GM20000 (cell line): ENCODE results near the gene TPCN1.

Experiments
- DNase-seq: peaks from one replicate; pipeline ENCODE4 v3.0.0; 2012; ENCODE audit warnings: low spot score
- CTCF ChIP-seq: IDR thresholded peaks from 2 replicates; pipeline ENCODE4 v1.5.1; 2012; ENCODE audit warnings: mild to moderate bottlenecking, control low read depth; ENCODE audit errors: extremely low read depth, missing control alignments

Gene TPCN1

GRCh38 chr12:113196990-113197389, 24.3 kb upstream of the TPCN1 start:
- peak; percentile 38 for TF ChIP-seq CTCF

DNA sequence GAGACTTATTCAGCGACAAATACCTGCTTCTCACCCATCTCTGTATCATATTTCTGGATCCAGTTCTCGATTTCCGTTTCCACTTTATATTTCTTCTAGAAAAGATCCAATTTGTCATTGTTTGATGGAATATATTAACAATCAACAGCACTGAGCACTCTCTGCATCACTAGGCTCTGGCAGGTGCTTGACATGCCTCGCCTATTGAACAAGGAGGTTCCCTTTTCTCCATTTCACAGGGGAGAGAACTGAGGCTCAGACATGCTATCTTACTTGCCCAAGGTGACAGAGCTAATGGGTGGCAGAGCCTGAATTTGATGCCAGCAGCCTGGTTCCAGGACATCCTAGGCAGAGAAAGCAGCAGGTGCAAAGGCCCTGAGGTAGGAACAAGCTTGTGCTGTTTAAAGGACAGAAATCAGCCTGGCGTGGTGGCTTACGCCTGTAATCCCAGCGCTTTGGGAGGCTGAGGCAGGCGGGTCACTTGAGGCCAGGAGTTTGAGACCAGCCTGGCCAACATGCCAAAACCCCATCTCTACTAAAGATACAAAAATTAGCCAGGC, 23.7 kb upstream of the TPCN1 start:
- no peak for TF ChIP-seq CTCF
- DNase-seq = no peak

More at GRCh38 chr12:113196990-113197389, 24.3 kb upstream of the TPCN1 start:
- peak; percentile 89 for DNase-seq

GRCh38 chr12:113198296-113198695, 23.0 kb upstream of the TPCN1 start:
- TF ChIP-seq CTCF = no peak
- no peak for DNase-seq

DNA sequence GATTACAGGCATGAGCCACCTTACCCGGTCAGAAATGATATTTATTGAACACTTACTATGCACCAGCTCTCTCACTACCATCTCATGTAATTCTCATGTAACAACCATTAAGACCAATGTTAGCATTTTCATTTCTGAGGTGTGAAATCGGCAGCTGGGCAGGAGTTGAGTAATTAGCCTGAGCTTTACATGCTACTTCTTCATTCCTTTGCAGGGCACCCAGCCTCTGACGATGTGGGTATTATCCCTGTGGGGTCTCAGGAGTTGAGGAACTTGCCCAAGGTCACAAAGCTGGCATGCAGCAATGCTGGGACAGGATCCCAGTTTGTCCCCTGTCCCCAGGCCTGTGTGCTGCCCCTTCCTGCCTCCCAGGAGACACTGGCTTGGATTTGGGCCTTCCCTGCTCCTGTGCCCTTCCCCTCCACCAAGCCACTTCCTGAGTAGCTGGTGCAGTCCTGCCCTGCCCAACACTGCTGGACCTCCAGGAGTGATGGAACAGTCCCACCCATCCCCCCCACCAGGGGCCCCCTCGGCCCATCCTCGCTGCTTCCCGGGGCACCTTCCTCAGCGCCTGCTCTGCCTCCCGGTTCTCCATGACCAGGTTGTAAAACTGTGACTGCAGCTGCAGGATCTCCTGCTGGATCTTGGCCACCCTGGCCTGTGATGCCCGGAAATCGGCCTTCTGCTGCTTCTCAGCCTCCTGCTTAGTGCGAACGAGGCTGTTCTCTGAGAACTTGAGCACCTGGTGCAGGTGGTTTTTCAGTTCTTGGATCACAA, 21.1 kb upstream of the TPCN1 start:
- DNase-seq = no peak

DNA sequence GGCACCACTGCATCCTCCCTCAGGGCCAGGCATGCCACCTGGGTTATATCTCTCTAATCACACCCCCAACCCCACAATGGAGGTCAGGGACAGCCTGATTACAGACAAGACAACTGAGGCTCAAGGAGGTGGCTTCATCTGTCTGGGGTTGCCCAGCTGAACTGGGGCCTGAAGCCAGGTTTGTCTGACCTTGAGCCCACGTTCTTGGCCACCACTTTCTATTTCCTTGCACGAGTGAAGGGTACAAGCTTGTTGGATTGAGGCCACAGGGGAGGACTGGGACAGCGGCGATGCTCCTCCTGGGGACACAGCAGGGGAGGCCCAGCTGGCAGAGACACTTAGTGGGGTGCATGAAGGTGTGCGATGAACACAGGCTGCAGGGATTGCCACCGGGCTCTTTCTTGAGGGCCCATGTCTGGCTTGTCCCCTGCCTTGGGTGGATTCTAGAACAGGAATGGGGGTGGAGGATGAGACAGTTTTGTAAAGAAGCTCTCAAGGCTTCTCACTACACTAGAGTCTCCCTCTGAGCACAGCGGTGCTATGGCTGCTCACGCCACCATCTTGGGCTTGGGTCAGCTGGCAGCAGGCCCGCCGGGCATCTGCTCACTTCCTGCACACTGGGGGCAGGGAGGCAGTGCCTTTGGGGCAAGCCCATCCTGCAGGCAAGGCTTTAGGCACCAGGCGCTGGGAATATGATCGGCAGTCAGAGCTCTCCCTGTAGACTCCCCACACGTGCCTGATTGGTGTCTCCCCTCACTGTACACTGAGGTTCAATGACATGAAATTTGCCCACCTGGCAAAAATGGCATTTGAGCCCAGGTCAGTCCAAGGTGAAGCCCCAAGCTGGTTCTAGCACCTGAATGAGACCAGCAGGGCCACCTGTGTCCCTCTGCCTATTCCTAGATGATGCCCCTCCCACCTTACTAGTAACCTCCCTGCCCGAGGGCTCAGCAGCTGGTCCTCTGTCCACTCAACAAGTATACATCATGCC, 19.8 kb upstream of the TPCN1 start:
- no peak for TF ChIP-seq CTCF

More for the DNA sequence above, 21.1 kb upstream of the TPCN1 start:
- TF ChIP-seq CTCF = no peak

GRCh38 chr12:113202300-113203075, 18.8 kb upstream of the TPCN1 start:
- TF ChIP-seq CTCF = no peak
- no peak for DNase-seq

More for the DNA sequence above, 19.8 kb upstream of the TPCN1 start:
- no peak for DNase-seq
